ENCODE results near the gene TENM4. TPM values are rescaled to one million over a fixed set of nuclear protein-coding genes. Genes with fewer than 3 reads are reported as not detected.

TENM4 gene
- total RNA-seq, 4 donors from 2014 or later = 2.3 to 18.9 (median 4.5) TPM

- DNase-seq (ENCODE audit: low spot score) (no peak), ATAC-seq (ENCODE audit: low FRiP score) (peak; percentile 32)
- TF ChIP-seq CTCF (IDR thresholded peaks at IDR 0.05) = no peak
These were observed 588.8 kb downstream of the TENM4 start for GRCh38 chr11:78851878-78852586.

GRCh38 chr11:78850078-78850477, 590.8 kb downstream of the TENM4 start:
- no peak for ATAC-seq (ENCODE audit: low FRiP score)
- no peak for DNase-seq (ENCODE audit: low spot score)
- TF ChIP-seq CTCF (IDR thresholded peaks at IDR 0.05) = no peak

- TF ChIP-seq CTCF (IDR thresholded peaks at IDR 0.05) = no peak
- DNase-seq (ENCODE audit: low spot score) (no peak), ATAC-seq (ENCODE audit: low FRiP score) (no peak)
These were observed 594.6 kb downstream of the TENM4 start for GRCh38 chr11:78846269-78846668.

- no peak for DNase-seq (ENCODE audit: low spot score)
- ATAC-seq (ENCODE audit: low FRiP score) = no peak
- no peak for TF ChIP-seq CTCF (IDR thresholded peaks at IDR 0.05)
These were observed 595.3 kb downstream of the TENM4 start for GRCh38 chr11:78845496-78845895.

GRCh38 chr11:78841456-78842060, 599.3 kb downstream of the TENM4 start:
- DNase-seq (ENCODE audit: low spot score) = no peak
- peak; percentile 72 for ATAC-seq (ENCODE audit: low FRiP score)
- TF ChIP-seq CTCF (IDR thresholded peaks at IDR 0.05) = no peak

- ATAC-seq (ENCODE audit: low FRiP score) (peak; percentile 85), DNase-seq (ENCODE audit: low spot score) (no peak)
- no peak for TF ChIP-seq CTCF (IDR thresholded peaks at IDR 0.05)
These were observed 600.2 kb downstream of the TENM4 start for GRCh38 chr11:78840623-78841022.

- ATAC-seq (ENCODE audit: low FRiP score) = peak; percentile 29
- no peak for DNase-seq (ENCODE audit: low spot score)
- TF ChIP-seq CTCF (IDR thresholded peaks at IDR 0.05) = no peak
These were observed 600.6 kb downstream of the TENM4 start for GRCh38 chr11:78840200-78840599.

All from omental fat pad (tissue), 4 donors.